Right lobe of liver (tissue), 6 donors: Measurements from ENCODE around the gene ZNF592. TPM values are rescaled to one million over a fixed set of nuclear protein-coding genes. Genes with fewer than 3 reads are reported as not detected.
A peak's percentile ranks its signal among the peaks of the same experiment; 100 is the strongest.

Experiments
- ATAC-seq, 4 donors: fragments of 200-7000 bp; cut with Tn5 transposase; one replicate each; pipeline ENCODE4 v1.9.1; 2020; ENCODE audit warnings: mild to moderate bottlenecking in 4 of 4, moderate library complexity in 4 of 4
- DNase-seq, 3 donors: peaks; one replicate each; pipeline ENCODE4 v3.0.0-alpha.2; 2020
- H3K27ac ChIP-seq, 3 donors: fragments of 200-600 bp; one replicate each; pipeline ENCODE4 v1.8.0; 2022
- H3K27me3 ChIP-seq, 2 donors: fragments of 200-600 bp; one replicate each; pipeline ENCODE4 v1.8.0; 2022
- H3K36me3 ChIP-seq, 4 donors: fragments of 200-600 bp; sonication (generic) in 1 of 4; one replicate each; pipeline versions ENCODE4 v1.5.1 to v1.8.0; 2017 to 2022; ENCODE audit warnings: control low read depth in 1 of 4
- H3K4me1 ChIP-seq, 4 donors: fragments of 200-600 bp; sonication (generic) in 1 of 4; one replicate each; pipeline versions ENCODE4 v1.5.1 to v1.8.0; 2017 to 2022; ENCODE audit warnings: control low read depth in 1 of 4
- H3K4me3 ChIP-seq, 3 donors: fragments of 200-600 bp; one replicate each; pipeline ENCODE4 v1.8.0; 2022
- H3K9me3 ChIP-seq, 4 donors: fragments of 200-600 bp; sonication (generic) in 1 of 4; one replicate each; pipeline versions ENCODE4 v1.5.1 to v1.8.0; 2017 to 2022; ENCODE audit warnings: control low read depth in 1 of 4
- POLR2A ChIP-seq: fragments of 450-650 bp; IDR thresholded peaks from one replicate; pipeline ENCODE4 v1.6.1; 2017; ENCODE audit warnings: antibody characterized with exemption, mild to moderate bottlenecking
- WGBS: methylation state at CpG from one replicate; pipeline ENCODE4 v1.1.6; 2018; ENCODE audit warnings: low coverage, low lambda C conversion rate; ENCODE audit not compliant: insufficient coverage; ENCODE audit errors: missing lambda C conversion rate; 5-methylcytosine and 5-hydroxymethylcytosine counted together
- intact Hi-C, 2 donors: fragments of 100-400 bp; cut with DNase I; formaldehyde crosslinking; loops; one replicate each; pipeline versions ENCODE4 v1.11.2 to v1.14.1; 2022
- total RNA-seq, 6 experiments: library from RNA; depleted of rRNA in 2 of 6; stranded (reverse); fragments of >200 nt in 2 of 6; fragmentation: NEBNext Ultra II Directional in 3 of 6; extraction: Animal tissue kit (Norgen Biotek cat#: 25700) in 3 of 6; gene quantifications; one replicate each; pipeline versions ENCODE4 v1.1.0 to v1.2.4, GENCODE V29; 2016 to 2023
- TF ChIP-seq, protein P1 (sequence below), 4 donors: fragments of 200-600 bp in 3 of 4; fragments of 450-650 bp in 1 of 4; IDR thresholded peaks; one replicate each; pipeline versions ENCODE4 v1.5.1 to v1.8.0; 2016 to 2022; ENCODE audit warnings: antibody characterized with exemption in 4 of 4, mild to moderate bottlenecking in 2 of 4
- donor health status: DM: no; HTN: yes; CAD: no.
- donor health status: DM: no; HTN: no; CAD: no.
- donor health status: DM: no; HTN: no; CAD: no.
- donor health status: DM: no; HTN: yes; CAD: no.
- donor health status: DM: no; HTN: yes; CAD: no.

ZNF592 gene
- total RNA-seq, 6 experiments from 2014 or later: 10.8 to 13.2 (median 12.1) TPM

DNA sequence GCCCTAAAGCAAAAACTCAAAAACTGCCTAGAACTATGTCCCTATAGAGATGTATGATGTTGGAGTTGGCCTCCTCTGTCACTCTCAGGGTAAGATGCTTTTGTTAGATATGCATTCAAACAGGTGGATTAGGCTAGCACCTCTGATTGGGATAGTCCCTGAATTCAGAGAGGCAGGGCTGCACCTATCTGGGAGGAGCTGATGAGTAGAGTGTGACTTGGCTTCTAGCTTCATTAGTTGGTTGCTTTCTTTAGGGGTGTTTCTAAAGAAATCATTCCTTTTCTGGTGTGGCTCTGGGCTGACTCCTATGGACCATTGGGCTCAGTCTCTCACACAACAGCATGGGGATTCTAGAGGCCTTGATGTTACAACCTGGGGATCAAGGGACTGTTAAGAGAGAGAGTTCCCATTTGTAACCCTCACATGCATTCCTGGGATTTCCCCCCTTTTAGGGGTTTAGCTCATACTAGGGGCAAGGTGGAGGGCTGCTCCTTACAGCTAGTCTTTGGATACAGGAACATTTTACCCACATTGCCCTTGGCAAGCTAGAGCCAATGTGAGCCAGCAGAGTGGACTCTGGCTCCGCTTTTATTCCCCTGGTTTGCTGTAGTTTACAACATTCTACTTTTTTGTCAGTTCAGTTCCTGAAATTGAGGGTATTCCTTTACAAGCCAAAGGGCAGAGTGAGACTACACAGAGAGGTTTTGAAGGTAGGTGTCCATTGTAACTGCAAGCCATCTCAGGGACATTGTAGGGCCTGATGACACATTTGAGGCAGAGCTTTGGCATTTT, 7.5 kb downstream of the ZNF592 start:
- Histone ChIP-seq H3K36me3 (no peaks in the 10 kb centered on the region), H3K4me1 (peaks cover 0 to 95% (median 48%) of the 10 kb centered on the region in 4 donors), H3K9me3 (no peaks in the 10 kb centered on the region), H3K27me3 (no peaks in the 10 kb centered on the region), H3K4me3 (no peak overlapping the region), H3K27ac (peak overlapping the region; percentile 52 to 99 (median 81))
- WGBS: 0% methylated on average over 1 of the region's 1 CpG
- TF ChIP-seq, protein P1, sequence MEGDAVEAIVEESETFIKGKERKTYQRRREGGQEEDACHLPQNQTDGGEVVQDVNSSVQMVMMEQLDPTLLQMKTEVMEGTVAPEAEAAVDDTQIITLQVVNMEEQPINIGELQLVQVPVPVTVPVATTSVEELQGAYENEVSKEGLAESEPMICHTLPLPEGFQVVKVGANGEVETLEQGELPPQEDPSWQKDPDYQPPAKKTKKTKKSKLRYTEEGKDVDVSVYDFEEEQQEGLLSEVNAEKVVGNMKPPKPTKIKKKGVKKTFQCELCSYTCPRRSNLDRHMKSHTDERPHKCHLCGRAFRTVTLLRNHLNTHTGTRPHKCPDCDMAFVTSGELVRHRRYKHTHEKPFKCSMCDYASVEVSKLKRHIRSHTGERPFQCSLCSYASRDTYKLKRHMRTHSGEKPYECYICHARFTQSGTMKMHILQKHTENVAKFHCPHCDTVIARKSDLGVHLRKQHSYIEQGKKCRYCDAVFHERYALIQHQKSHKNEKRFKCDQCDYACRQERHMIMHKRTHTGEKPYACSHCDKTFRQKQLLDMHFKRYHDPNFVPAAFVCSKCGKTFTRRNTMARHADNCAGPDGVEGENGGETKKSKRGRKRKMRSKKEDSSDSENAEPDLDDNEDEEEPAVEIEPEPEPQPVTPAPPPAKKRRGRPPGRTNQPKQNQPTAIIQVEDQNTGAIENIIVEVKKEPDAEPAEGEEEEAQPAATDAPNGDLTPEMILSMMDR (IDR thresholded peaks at IDR 0.05): no peak
- no peak for TF ChIP-seq POLR2A
- DNase-seq (peak in 2 of 3 donors; percentile 27 to 66), ATAC-seq (peak; percentile 40 to 70 (median 62))
- intact Hi-C loops: no loop called here

DNA sequence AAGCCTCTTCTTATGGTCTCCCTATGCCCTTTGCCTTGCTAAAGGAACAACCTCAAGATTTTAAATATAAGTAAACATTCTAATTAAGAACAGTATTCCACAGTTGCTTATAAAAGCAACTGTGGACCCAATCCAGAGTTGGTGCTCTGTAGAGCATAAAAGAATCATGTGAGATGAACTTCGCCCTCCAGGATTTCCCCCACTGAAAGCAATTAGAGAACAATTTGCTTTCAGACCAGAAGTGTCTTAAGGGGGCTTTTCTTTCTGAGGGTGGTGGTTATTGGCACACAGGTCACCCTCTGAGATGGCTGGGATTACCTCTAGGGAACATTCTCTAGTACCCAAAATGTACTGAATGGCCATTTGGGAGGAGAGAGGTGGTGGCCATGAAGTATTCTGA, 10.6 kb downstream of the ZNF592 start:
- peak overlapping the region in 2 of 3 donors; percentile 26 to 57 for H3K27ac ChIP-seq
- H3K4me1 ChIP-seq: peaks cover 0 to 94% (median 49%) of the 10 kb centered on the region in 4 donors
- intact Hi-C loops: no loop called here
- no peak for DNase-seq
- ATAC-seq: no peak
- no peak overlapping the region for H3K4me3 ChIP-seq
- TF ChIP-seq, protein P1 (IDR thresholded peaks at IDR 0.05): no peak
- TF ChIP-seq POLR2A: no peak
- WGBS: 50% methylated on average over 1 of the region's 1 CpG
- no peaks in the 10 kb centered on the region for H3K9me3 ChIP-seq
- H3K36me3 ChIP-seq: no peaks in the 10 kb centered on the region
- no peaks in the 10 kb centered on the region for H3K27me3 ChIP-seq

DNA sequence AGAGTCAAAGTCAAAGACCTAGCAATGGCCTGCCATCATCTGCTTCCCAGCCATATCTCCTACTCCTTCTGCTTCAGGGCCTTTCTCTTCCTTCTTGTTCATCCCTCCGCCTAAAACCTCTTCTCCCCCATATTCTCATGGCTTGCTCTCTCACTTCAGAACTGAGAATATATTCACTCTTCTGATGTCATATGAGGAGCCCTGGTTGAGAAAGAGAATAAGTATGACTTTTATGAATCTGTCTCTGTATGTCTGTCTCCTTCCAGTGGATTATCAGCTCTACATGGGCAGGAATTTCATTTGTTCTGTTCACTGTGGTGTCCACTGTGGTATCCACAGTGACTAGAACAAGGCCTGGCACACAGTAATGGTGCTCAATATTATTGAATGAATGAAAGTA, 11.8 kb downstream of the ZNF592 start:
- Histone ChIP-seq H3K36me3 (peaks cover 0 to 1% (median 0%) of the 10 kb centered on the region in 4 donors), H3K4me3 (no peak overlapping the region), H3K27ac (no peak overlapping the region), H3K27me3 (no peaks in the 10 kb centered on the region), H3K9me3 (no peaks in the 10 kb centered on the region), H3K4me1 (peaks cover 0 to 93% (median 47%) of the 10 kb centered on the region in 4 donors)
- intact Hi-C loops: no loop called here
- TF ChIP-seq POLR2A: no peak
- TF ChIP-seq, protein P1 (IDR thresholded peaks at IDR 0.05): no peak
- WGBS: 100% methylated on average over 1 of the region's 1 CpG
- ATAC-seq: no peak
- DNase-seq: no peak

DNA sequence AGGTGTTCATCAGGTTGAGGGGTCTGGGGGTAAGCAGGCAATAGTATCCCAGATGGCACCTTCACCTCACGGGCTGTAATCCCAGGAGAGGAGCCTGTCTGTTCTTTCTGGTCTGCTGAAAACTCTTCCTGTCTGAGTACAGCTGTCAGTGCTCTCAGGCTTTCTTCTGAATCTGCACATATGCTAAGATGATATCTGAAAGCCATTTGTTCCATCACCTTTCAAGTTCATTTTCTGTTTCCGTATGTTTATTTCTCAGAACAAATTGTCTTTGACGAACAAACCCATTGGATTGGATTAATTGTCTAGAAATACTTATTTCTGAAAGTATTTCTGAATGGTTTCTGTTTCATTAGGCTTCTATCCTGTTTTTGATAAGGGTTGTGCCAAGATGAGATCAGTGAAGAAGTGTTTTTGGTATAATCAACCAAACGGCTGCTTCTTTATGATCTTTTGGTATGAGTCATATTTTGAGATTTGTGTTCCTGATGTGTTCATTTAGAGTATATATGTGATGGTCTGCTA, 13.3 kb downstream of the ZNF592 start:
- TF ChIP-seq POLR2A: no peak
- TF ChIP-seq, protein P1 (IDR thresholded peaks at IDR 0.05): no peak
- intact Hi-C loops: no loop called here
- H3K4me1 ChIP-seq: peaks cover 0 to 78% (median 39%) of the 10 kb centered on the region in 4 donors
- no peak for DNase-seq
- 24% methylated on average over 4 of the region's 4 CpGs for WGBS
- peaks cover 0 to 4% (median 2%) of the 10 kb centered on the region in 4 donors for H3K36me3 ChIP-seq
- no peak for ATAC-seq
- H3K9me3 ChIP-seq: no peaks in the 10 kb centered on the region
- H3K27me3 ChIP-seq: no peaks in the 10 kb centered on the region
- no peak overlapping the region for H3K4me3 ChIP-seq
- H3K27ac ChIP-seq: peak overlapping the region in 2 of 3 donors; percentile 86 to 87
